A673 (cell line): ENCODE data around the gene CEMIP2.

ENCODE experiments used
- CTCF ChIP-seq: fragments of 300-800, 200-600 bp; sonication (generic); conservative IDR thresholded peaks from 2 replicates; pipeline ENCODE4 v1.5.1; 2017; ENCODE audit warnings: low read depth, mild to moderate bottlenecking, antibody characterized with exemption, low read length, moderate library complexity, mixed read lengths
- EZH2 ChIP-seq: fragments of 200-600 bp; sonication (generic); IDR thresholded peaks from 2 replicates; pipeline ENCODE4 v1.6.1; 2017; ENCODE audit warnings: borderline replicate concordance, low read depth, mild to moderate bottlenecking, mixed read lengths, antibody characterized with exemption, low read length; ENCODE audit not compliant: poor library complexity, severe bottlenecking

- TF ChIP-seq CTCF (no peak), EZH2 (no peak)
Measured at GRCh38 chr9:71704796-71705195, 63.5 kb downstream of the CEMIP2 start.
